Prostate gland (tissue), 2 donors: ENCODE data around the gene GSDME.

Experiments used
- POLR2A ChIP-seq: fragments of 450-650 bp; IDR thresholded peaks from one replicate; pipeline ENCODE4 v1.6.1; 2016; ENCODE audit warnings: antibody characterized with exemption, mild to moderate bottlenecking
- POLR2AphosphoS5 ChIP-seq: sonication (generic); formaldehyde crosslinking; IDR thresholded peaks from one replicate; pipeline ENCODE4 v1.6.1; 2017; ENCODE audit warnings: antibody characterized with exemption
- TF ChIP-seq, protein P1 (sequence below), 4 experiments: fragments of 200-600 bp in 2 of 4; fragments of 450-650 bp in 2 of 4; sonication (generic) in 2 of 4; IDR thresholded peaks; 1 replicate in 3 of 4; 2 replicates in 1 of 4; pipeline ENCODE4 v1.5.1; 2016 to 2019; ENCODE audit warnings: antibody characterized with exemption in 4 of 4, mild to moderate bottlenecking in 2 of 4, moderate library complexity in 2 of 4

DNA sequence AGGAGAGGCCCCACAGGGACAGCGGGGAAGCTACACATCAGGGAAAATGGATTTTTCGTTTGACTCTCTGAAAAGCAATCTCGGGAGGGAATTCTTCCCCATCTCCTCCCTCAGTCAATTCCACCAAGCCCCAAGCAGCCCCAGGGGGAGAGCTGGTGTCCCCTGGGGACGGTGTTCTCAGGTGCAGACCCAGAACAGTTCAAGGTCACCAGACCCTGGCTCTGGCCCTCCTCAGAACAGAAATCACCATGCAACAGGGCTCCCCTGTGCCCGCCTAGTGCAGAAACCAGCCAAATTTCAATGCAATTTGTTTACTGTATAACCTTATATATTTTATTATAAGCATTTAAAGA, 34.1 kb downstream of the GSDME start:
- TF ChIP-seq, protein P1, sequence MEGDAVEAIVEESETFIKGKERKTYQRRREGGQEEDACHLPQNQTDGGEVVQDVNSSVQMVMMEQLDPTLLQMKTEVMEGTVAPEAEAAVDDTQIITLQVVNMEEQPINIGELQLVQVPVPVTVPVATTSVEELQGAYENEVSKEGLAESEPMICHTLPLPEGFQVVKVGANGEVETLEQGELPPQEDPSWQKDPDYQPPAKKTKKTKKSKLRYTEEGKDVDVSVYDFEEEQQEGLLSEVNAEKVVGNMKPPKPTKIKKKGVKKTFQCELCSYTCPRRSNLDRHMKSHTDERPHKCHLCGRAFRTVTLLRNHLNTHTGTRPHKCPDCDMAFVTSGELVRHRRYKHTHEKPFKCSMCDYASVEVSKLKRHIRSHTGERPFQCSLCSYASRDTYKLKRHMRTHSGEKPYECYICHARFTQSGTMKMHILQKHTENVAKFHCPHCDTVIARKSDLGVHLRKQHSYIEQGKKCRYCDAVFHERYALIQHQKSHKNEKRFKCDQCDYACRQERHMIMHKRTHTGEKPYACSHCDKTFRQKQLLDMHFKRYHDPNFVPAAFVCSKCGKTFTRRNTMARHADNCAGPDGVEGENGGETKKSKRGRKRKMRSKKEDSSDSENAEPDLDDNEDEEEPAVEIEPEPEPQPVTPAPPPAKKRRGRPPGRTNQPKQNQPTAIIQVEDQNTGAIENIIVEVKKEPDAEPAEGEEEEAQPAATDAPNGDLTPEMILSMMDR (IDR thresholded peaks at IDR 0.05): no peak
- TF ChIP-seq POLR2AphosphoS5: no peak
- no peak for TF ChIP-seq POLR2A
